Measurements from ENCODE around the gene ZSCAN26.
A peak's percentile ranks its signal among the peaks of the same experiment; 100 is the strongest.

ZSCAN26 gene

GRCh38 chr6:28266962-28267694 lies at the start of gene ZSCAN26:
ZSCAN26 (plus strand) TSS chr6:28267143; CDS start chr6:28271920, 4,777 bp downstream.
- DNase-seq (ENCODE audit: low read depth in 2 of 2), result peak; percentile 67 to 73

- no peak for DNase-seq (ENCODE audit: low read depth in 2 of 2)
Measured at GRCh38 chr6:28217890-28218289, 49.1 kb upstream of the ZSCAN26 start.

GRCh38 chr6:28218312-28219248 lies 48.4 kb upstream of the ZSCAN26 start:
- DNase-seq (ENCODE audit: low read depth in 2 of 2), result no peak

- no peak for DNase-seq (ENCODE audit: low read depth in 2 of 2)
Measured at GRCh38 chr6:28220257-28221133, 46.4 kb upstream of the ZSCAN26 start.

- no peak for DNase-seq (ENCODE audit: low read depth in 2 of 2)
Measured at GRCh38 chr6:28224131-28225055, 42.5 kb upstream of the ZSCAN26 start.

GRCh38 chr6:28225056-28225834 lies 41.7 kb upstream of the ZSCAN26 start, which contains the start of gene ZSCAN9:
ZSCAN9 (plus strand) TSS chr6:28225275; CDS start chr6:28227085, 1,810 bp downstream.
- peak in 1 of 2 donors; percentile 17 for DNase-seq (ENCODE audit: low read depth in 2 of 2)

GRCh38 chr6:28226460-28226859 lies 40.5 kb upstream of the ZSCAN26 start:
- no peak for DNase-seq (ENCODE audit: low read depth in 2 of 2)

GRCh38 chr6:28232785-28233184 lies 34.2 kb upstream of the ZSCAN26 start:
- no peak for DNase-seq (ENCODE audit: low read depth in 2 of 2)

GRCh38 chr6:28235912-28236452 lies 31.0 kb upstream of the ZSCAN26 start:
- no peak for DNase-seq (ENCODE audit: low read depth in 2 of 2)

- DNase-seq (ENCODE audit: low read depth in 2 of 2), result no peak
Measured at GRCh38 chr6:28239636-28240035, 27.3 kb upstream of the ZSCAN26 start.

- no peak for DNase-seq (ENCODE audit: low read depth in 2 of 2)
Measured at GRCh38 chr6:28240471-28240870, 26.5 kb upstream of the ZSCAN26 start.

- no peak for DNase-seq (ENCODE audit: low read depth in 2 of 2)
Measured at GRCh38 chr6:28243946-28244345, 23.0 kb upstream of the ZSCAN26 start.

- DNase-seq (ENCODE audit: low read depth in 2 of 2), result no peak
Measured at GRCh38 chr6:28245206-28245941, 21.6 kb upstream of the ZSCAN26 start.

- no peak for DNase-seq (ENCODE audit: low read depth in 2 of 2)
Measured at GRCh38 chr6:28248916-28249315, 18.0 kb upstream of the ZSCAN26 start.

GRCh38 chr6:28250747-28251146 lies 16.2 kb upstream of the ZSCAN26 start:
- no peak for DNase-seq (ENCODE audit: low read depth in 2 of 2)

GRCh38 chr6:28251661-28252008 lies 15.3 kb upstream of the ZSCAN26 start:
- DNase-seq (ENCODE audit: low read depth in 2 of 2), result no peak

GRCh38 chr6:28252009-28252975 lies 14.7 kb upstream of the ZSCAN26 start, which contains the start of gene ZKSCAN4:
ZKSCAN4 (minus strand) TSS chr6:28252269; CDS start chr6:28251980, 289 bp downstream.
- peak; percentile 44 to 65 for DNase-seq (ENCODE audit: low read depth in 2 of 2)
